Prostate gland (tissue), 2 donors: ENCODE results near the gene FAM83G.

Experiments used
- CTCF ChIP-seq, 4 experiments: fragments of 200-600 bp in 2 of 4; fragments of 450-650 bp in 2 of 4; sonication (generic) in 2 of 4; IDR thresholded peaks; 1 replicate in 3 of 4; 2 replicates in 1 of 4; pipeline ENCODE4 v1.5.1; 2016 to 2019; ENCODE audit warnings: antibody characterized with exemption in 4 of 4, mild to moderate bottlenecking in 2 of 4, moderate library complexity in 2 of 4
- POLR2A ChIP-seq: fragments of 450-650 bp; IDR thresholded peaks from one replicate; pipeline ENCODE4 v1.6.1; 2016; ENCODE audit warnings: antibody characterized with exemption, mild to moderate bottlenecking

- TF ChIP-seq CTCF (IDR thresholded peaks at IDR 0.05), result no peak
- TF ChIP-seq POLR2A, result no peak
These were observed 7.0 kb upstream of the FAM83G start for GRCh38 chr17:19011581-19011980.
